ENCODE data around the gene ZNF827. TPM values are rescaled to one million over a fixed set of nuclear protein-coding genes. Genes with fewer than 3 reads are reported as not detected.

Gene ZNF827
- total RNA-seq, 1 donor from 2014 or later, result 19.0 TPM

GRCh38 chr4:145792429-145792828 is 146.2 kb downstream of the ZNF827 start:
- Histone ChIP-seq H3K4me1 (peaks cover 7% of the 10 kb centered on the region), H3K4me3 (no peak overlapping the region), H3K36me3 (no peaks in the 10 kb centered on the region), H3K27ac (replicated peaks) (peak overlapping the region; percentile 24), H3K9me3 (replicated peaks) (no peaks in the 10 kb centered on the region), H3K27me3 (ENCODE audit: low read depth) (no peaks in the 10 kb centered on the region)
- no peak for DNase-seq
- intact Hi-C loops (cut with micrococcal nuclease), result no loop called here
- no peak for TF ChIP-seq CTCF (IDR thresholded peaks at IDR 0.05; ENCODE audit: borderline replicate concordance)

GRCh38 chr4:145791988-145792387 is 146.6 kb downstream of the ZNF827 start:
- H3K4me3 ChIP-seq, result no peak overlapping the region
- TF ChIP-seq CTCF (IDR thresholded peaks at IDR 0.05; ENCODE audit: borderline replicate concordance), result no peak
- peaks cover 7% of the 10 kb centered on the region for H3K4me1 ChIP-seq
- no peaks in the 10 kb centered on the region for H3K36me3 ChIP-seq
- no peaks in the 10 kb centered on the region for H3K9me3 ChIP-seq (replicated peaks)
- H3K27me3 ChIP-seq (ENCODE audit: low read depth), result no peaks in the 10 kb centered on the region
- intact Hi-C loops (cut with micrococcal nuclease), result no loop called here
- DNase-seq, result no peak
- H3K27ac ChIP-seq (replicated peaks), result peak overlapping the region; percentile 15

- Histone ChIP-seq H3K36me3 (peaks cover 4% of the 10 kb centered on the region), H3K27ac (replicated peaks) (no peak overlapping the region), H3K27me3 (ENCODE audit: low read depth) (no peaks in the 10 kb centered on the region), H3K4me1 (peaks cover 19% of the 10 kb centered on the region), H3K4me3 (no peak overlapping the region), H3K9me3 (replicated peaks) (peaks cover 4% of the 10 kb centered on the region)
- DNase-seq, result no peak
- no peak for TF ChIP-seq CTCF (IDR thresholded peaks at IDR 0.05; ENCODE audit: borderline replicate concordance)
- intact Hi-C loops (cut with micrococcal nuclease), result no loop called here
These were observed 149.9 kb downstream of the ZNF827 start for GRCh38 chr4:145788755-145789154.

GRCh38 chr4:145786830-145787229 is 151.8 kb downstream of the ZNF827 start:
- no peak overlapping the region for H3K4me3 ChIP-seq
- TF ChIP-seq CTCF (IDR thresholded peaks at IDR 0.05; ENCODE audit: borderline replicate concordance), result no peak
- peaks cover 6% of the 10 kb centered on the region for H3K36me3 ChIP-seq
- no peak overlapping the region for H3K27ac ChIP-seq (replicated peaks)
- peaks cover 8% of the 10 kb centered on the region for H3K9me3 ChIP-seq (replicated peaks)
- no peaks in the 10 kb centered on the region for H3K27me3 ChIP-seq (ENCODE audit: low read depth)
- peaks cover 26% of the 10 kb centered on the region for H3K4me1 ChIP-seq
- intact Hi-C loops (cut with micrococcal nuclease), result no loop called here
- DNase-seq, result no peak

GRCh38 chr4:145786261-145786660 is 152.4 kb downstream of the ZNF827 start:
- H3K27me3 ChIP-seq (ENCODE audit: low read depth), result no peaks in the 10 kb centered on the region
- intact Hi-C loops (cut with micrococcal nuclease), result no loop called here
- H3K27ac ChIP-seq (replicated peaks), result no peak overlapping the region
- H3K9me3 ChIP-seq (replicated peaks), result peaks cover 8% of the 10 kb centered on the region
- DNase-seq, result no peak
- H3K36me3 ChIP-seq, result peaks cover 6% of the 10 kb centered on the region
- TF ChIP-seq CTCF (IDR thresholded peaks at IDR 0.05; ENCODE audit: borderline replicate concordance), result no peak
- peaks cover 29% of the 10 kb centered on the region for H3K4me1 ChIP-seq
- no peak overlapping the region for H3K4me3 ChIP-seq
